NB4 (cell line): ENCODE data around the gene GASK1B.

Experiments
- CTCF ChIP-seq: IDR thresholded peaks from one replicate; pipeline ENCODE4 v1.5.1; 2012; ENCODE audit warnings: low read depth, low read length
- POLR2A ChIP-seq: IDR thresholded peaks from 2 replicates; pipeline ENCODE4 v1.6.1; 2011; ENCODE audit warnings: mild to moderate bottlenecking; ENCODE audit not compliant: insufficient read length; ENCODE audit errors: extremely low read depth

- no peak for TF ChIP-seq CTCF
- TF ChIP-seq POLR2A: no peak
Observed at GRCh38 chr4:158133551-158133950, 39.3 kb downstream of the GASK1B start.
